RWPE1 (cell line): ENCODE data around the gene NRP2.

ENCODE experiments used
- CTCF ChIA-PET: fragments of 350-600 bp; sonication (Branson Sonifier 250); formaldehyde crosslinking; extraction: SDS; loops from one replicate; lab custom pipeline; 2021; lab: Yijun Ruan, JAX
- POLR2A ChIA-PET: fragments of 400-600 bp; formaldehyde crosslinking; extraction: SDS; loops from one replicate; lab custom pipeline; 2020; ENCODE audit warnings: antibody characterized with exemption; ENCODE audit not compliant: low non-redundant PET; lab: Yijun Ruan, JAX
- DNase-seq: peaks from one replicate; pipeline ENCODE4 v3.0.0; 2012; ENCODE audit warnings: low spot score
- H3K27ac ChIP-seq: fragments of 450-650 bp; 2 replicates; pipeline ENCODE4 v1.5.1; 2017
- TF ChIP-seq, protein P1 (sequence below): fragments of 450-650 bp; conservative IDR thresholded peaks from 2 replicates; pipeline ENCODE4 v1.5.1; 2017; ENCODE audit warnings: low read depth, mild to moderate bottlenecking

NRP2 gene

DNA sequence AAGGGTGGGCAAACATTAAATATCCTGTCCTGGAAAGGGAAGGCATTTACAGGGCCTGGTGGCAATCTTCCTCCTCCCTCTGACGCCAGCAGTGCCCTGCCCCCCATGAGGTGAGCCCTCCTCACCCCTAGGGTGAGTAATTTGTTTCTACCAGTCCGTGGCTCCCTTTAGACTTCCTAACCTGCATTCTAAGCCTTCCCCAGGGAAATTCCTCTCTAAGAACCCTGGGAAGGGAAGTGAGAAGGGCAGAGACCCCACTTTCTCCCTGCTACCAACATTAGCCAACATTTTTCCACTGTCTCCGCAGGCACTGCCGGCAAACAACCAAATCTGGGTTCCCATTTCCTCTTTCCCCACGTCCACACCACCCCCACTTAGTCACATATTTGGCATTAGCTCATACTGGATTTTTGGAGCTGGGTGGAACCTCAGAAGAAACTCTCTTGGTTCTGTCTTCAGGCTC is 69.3 kb downstream of the NRP2 start:
- TF ChIP-seq, protein P1, sequence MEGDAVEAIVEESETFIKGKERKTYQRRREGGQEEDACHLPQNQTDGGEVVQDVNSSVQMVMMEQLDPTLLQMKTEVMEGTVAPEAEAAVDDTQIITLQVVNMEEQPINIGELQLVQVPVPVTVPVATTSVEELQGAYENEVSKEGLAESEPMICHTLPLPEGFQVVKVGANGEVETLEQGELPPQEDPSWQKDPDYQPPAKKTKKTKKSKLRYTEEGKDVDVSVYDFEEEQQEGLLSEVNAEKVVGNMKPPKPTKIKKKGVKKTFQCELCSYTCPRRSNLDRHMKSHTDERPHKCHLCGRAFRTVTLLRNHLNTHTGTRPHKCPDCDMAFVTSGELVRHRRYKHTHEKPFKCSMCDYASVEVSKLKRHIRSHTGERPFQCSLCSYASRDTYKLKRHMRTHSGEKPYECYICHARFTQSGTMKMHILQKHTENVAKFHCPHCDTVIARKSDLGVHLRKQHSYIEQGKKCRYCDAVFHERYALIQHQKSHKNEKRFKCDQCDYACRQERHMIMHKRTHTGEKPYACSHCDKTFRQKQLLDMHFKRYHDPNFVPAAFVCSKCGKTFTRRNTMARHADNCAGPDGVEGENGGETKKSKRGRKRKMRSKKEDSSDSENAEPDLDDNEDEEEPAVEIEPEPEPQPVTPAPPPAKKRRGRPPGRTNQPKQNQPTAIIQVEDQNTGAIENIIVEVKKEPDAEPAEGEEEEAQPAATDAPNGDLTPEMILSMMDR = no peak
- CTCF ChIA-PET = no interaction called here
- POLR2A ChIA-PET = no interaction called here
- no peak overlapping the region for H3K27ac ChIP-seq
- DNase-seq = no peak

DNA sequence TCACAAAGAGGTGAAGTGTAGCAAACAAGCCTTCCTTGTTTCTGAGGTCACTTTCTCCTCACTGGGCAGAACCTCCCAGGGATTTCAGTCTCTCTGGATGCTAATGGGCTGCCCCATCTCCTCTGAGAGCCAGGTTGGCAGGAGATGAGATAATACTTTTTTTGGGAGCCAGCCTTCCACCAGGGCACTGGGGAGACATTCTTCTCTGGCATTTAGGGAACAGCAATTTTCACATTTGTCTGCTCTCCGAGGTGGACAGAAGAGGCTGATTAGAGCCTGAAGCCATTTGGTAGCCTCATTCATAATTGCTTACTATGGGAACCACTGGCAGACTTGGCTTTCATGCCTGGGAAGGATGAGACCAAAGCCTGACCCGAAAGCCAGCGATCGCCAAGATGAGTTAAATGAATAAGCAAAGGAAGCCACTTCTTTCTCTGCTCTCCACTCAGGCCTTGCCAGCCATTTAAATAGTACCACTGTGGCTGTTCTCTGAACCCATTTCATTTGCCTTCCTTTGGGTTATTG is 70.1 kb downstream of the NRP2 start:
- no peak overlapping the region for H3K27ac ChIP-seq
- ChIA-PET CTCF (no interaction called here), POLR2A (no interaction called here)
- TF ChIP-seq, protein P1 = no peak
- DNase-seq = no peak

DNA sequence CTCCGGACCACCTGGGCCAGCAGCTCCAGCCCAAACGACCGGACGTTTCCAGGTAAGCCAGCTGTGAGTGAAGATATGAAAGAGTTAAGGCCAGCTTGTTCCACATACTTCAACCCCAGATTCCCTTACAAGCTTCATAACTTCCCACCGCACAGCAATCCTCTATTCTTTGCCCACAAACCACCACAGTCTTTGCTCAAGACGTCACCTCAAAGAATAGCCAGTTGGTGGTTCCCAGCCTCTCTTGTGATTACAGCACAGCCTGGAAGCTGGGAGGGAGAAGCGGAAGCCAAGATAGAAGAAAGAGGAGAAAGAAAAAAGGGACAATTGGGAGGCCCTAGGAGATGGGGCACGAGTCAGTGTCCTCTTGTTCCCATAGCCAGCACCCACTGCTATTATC is 70.6 kb downstream of the NRP2 start:
- TF ChIP-seq, protein P1 = no peak
- ChIA-PET POLR2A (no interaction called here), CTCF (interaction anchor here (0.6 kb wide), 1 partner anchor 127 kb away, joined by 3 read pairs; no protein-coding TSS in a partner anchor)
- no peak overlapping the region for H3K27ac ChIP-seq
- no peak for DNase-seq

DNA sequence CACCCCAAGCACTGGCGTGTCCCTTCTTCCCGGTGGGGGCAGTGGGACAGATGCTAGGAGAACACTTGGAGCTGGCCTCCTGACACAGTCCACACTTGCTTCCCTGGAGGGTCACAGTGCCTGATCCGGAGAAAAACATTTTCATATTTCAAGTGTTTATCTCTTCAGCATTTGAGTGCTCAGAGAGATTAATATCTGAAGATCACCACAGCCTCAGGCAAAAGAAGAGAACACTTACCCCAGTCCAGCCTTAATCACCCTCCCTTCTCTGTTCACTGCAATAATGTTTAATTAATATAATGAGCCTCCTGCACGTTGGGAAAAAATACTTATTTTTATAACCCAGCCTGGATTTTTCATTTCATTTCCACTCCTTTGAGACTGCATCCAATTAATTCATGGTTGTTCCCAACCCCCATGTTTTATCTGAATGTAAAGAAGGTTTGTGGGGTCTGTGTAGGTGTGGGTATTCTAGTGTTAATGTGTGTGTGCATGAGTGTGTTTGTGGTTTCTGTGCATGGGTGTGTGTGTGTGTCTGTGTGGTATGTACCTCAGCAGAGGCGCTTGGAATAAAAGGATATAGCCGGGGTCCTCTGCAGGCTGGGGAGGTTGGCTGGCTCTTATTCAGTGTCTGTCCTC is 72.1 kb downstream of the NRP2 start:
- H3K27ac ChIP-seq = peak overlapping the region; percentile 29; the same call in 1 of the 2 replicates
- CTCF ChIA-PET = no interaction called here

DNA sequence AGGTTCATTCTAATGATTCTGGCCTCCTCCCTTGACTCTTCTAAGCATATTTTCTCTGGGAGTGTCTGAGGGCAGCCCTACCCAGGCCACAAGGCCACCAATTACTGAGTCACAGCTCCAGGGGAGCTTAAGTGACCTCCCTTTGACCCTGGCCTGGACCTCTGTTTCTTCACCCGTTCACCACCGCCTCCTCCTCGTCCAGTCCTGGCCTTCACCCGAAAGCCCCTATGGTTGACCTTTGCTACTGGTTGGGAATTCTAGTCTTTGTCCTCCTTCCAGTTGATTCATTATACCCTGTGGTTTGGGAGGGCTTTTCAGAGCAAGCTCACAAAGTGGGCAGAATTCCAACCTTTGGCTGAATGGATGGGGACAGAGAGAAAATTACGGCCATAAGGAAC is 72.6 kb downstream of the NRP2 start:
- POLR2A ChIA-PET = no interaction called here
- no peak for DNase-seq
- CTCF ChIA-PET = interaction anchor here (1.1 kb wide), 1 partner anchor 171 kb away, joined by 3 read pairs; no protein-coding TSS in a partner anchor
- TF ChIP-seq, protein P1 = no peak
- H3K27ac ChIP-seq = peak overlapping the region; percentile 29; the same call in 1 of the 2 replicates

More for the DNA sequence above, 72.1 kb downstream of the NRP2 start:
- TF ChIP-seq, protein P1 = no peak
- POLR2A ChIA-PET = no interaction called here
- no peak for DNase-seq

DNA sequence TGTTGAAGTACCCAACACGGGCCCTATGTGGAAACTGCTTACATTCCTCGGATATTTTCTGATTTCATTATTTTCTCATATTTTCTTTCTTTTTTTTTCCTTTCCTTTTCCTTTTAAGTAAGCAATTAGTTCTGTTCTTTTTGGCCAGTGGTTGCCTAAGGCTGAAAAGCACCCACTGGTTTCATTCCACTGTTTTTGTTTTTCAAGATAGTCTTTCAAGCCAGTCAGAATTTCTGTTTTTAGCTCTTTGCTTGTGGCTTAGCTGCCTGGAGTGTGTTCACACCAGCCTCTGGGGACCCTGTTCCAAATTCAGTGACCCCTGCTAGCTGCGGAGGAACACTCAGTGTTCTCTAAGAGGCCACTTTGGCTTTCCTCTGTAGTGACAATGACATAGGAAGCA is 73.6 kb downstream of the NRP2 start:
- DNase-seq = no peak
- TF ChIP-seq, protein P1 = no peak
- CTCF ChIA-PET = interaction anchor here (0.5 to 1.1 kb wide), 3 partner anchors 170 to 417 kb away, joined by 3 to 4 read pairs (median 3); no protein-coding TSS in a partner anchor
- POLR2A ChIA-PET = no interaction called here
- no peak overlapping the region for H3K27ac ChIP-seq
